GM12878 (cell line): Measurements from ENCODE around the gene METAP1D. TPM values are rescaled to one million over a fixed set of nuclear protein-coding genes. Genes with fewer than 3 reads are reported as not detected.

Experiments
- ATAC-seq: fragments of 200-7000 bp; cut with Tn5 transposase; 3 replicates; pipeline ENCODE4 v1.9.1; 2020; ENCODE audit warnings: mild to moderate bottlenecking, moderate library complexity
- BruUV-seq: library from RNA; stranded (reverse); fragments of 400-500 nt; replicated peaks from 2 replicates; lab custom pipeline; 2021; lab: Mats Ljungman, UMichigan
- CTCF ChIA-PET: fragments of 300-600 bp; sonication (Branson Sonifier 250); formaldehyde crosslinking; extraction: SDS; loops from one replicate; lab custom pipeline; 2021; ENCODE audit warnings: inconsistent platforms; lab: Yijun Ruan, JAX
- POLR2A ChIA-PET: fragments of 350-600 bp; formaldehyde crosslinking; extraction: SDS; loops from one replicate; lab custom pipeline; 2021; ENCODE audit warnings: inconsistent platforms; lab: Charles Lee
- RAD21 ChIA-PET: fragments of 300-600 bp; sonication (Branson Sonifier 250); formaldehyde crosslinking; loops from one replicate; lab custom pipeline; 2023; ENCODE audit warnings: antibody characterized with exemption; ENCODE audit not compliant: unreplicated experiment; lab: Charles Lee
- SMC1A ChIA-PET: fragments of 300-600 bp; sonication (Branson Sonifier 250); formaldehyde crosslinking; loops from one replicate; lab custom pipeline; 2023; ENCODE audit not compliant: unreplicated experiment, uncharacterized antibody; lab: Charles Lee
- DNase-seq: peaks from one replicate; pipeline ENCODE4 v3.0.0-alpha.2; 2011; ENCODE audit warnings: low read depth, low spot score
- FAIRE-seq: peaks from 3 replicates; lab custom pipeline; 2011; peaks lifted over from hg19 to GRCh38; lab: Jason Lieb, UNC
- H2AFZ ChIP-seq: 2 replicates; pipeline ENCODE4 v1.6.0; 2011; ENCODE audit warnings: low read depth, low read length, control low read depth; ENCODE audit not compliant: control insufficient read depth
- H3K27ac ChIP-seq: 2 replicates; pipeline ENCODE4 v1.5.1; 2011; ENCODE audit warnings: control low read depth; ENCODE audit not compliant: control insufficient read depth, insufficient read depth
- H3K27me3 ChIP-seq, 2 experiments: replicated peaks in 1 of 2; 2 replicates each; pipeline versions ENCODE4 v1.6.0 to v1.6.1; 2011; ENCODE audit warnings: low read length in 1 of 2; ENCODE audit not compliant: control insufficient read depth in 2 of 2, insufficient read depth in 2 of 2
- H3K36me3 ChIP-seq, 2 experiments: 2 replicates each; pipeline ENCODE4 v1.5.1; 2011; ENCODE audit warnings: low read length in 1 of 2; ENCODE audit not compliant: control insufficient read depth in 2 of 2, insufficient read depth in 2 of 2
- H3K4me1 ChIP-seq: 2 replicates; pipeline ENCODE4 v1.6.1; 2011; ENCODE audit warnings: mild to moderate bottlenecking, low read length, moderate library complexity, mixed read lengths; ENCODE audit not compliant: control insufficient read depth, insufficient read depth
- H3K4me2 ChIP-seq: 2 replicates; pipeline ENCODE4 v1.6.0; 2011; ENCODE audit warnings: control low read depth; ENCODE audit not compliant: control insufficient read depth, insufficient read depth
- H3K4me3 ChIP-seq: fragments of 200-600 bp; sonication (generic); 2 replicates; pipeline ENCODE4 v1.5.1; 2016
- H3K79me2 ChIP-seq: 2 replicates; pipeline ENCODE4 v1.6.0; 2011; ENCODE audit warnings: low read length; ENCODE audit not compliant: control insufficient read depth, insufficient read depth
- H3K9ac ChIP-seq: 2 replicates; pipeline ENCODE4 v1.8.0; 2011; ENCODE audit warnings: low read length, control low read depth, mixed read lengths; ENCODE audit not compliant: control insufficient read depth, insufficient read depth
- H3K9me3 ChIP-seq: replicated peaks from 3 replicates; pipeline ENCODE4 v1.5.1; 2011; ENCODE audit warnings: mild to moderate bottlenecking, low read length; ENCODE audit not compliant: control insufficient read depth, insufficient read depth
- H4K20me1 ChIP-seq: 2 replicates; pipeline ENCODE4 v1.6.0; 2011; ENCODE audit not compliant: control insufficient read depth, insufficient read depth
- ASH2L ChIP-seq: fragments of 300-600, 200-600 bp; sonication (generic); IDR thresholded peaks from 2 replicates; pipeline ENCODE4 v1.6.1; 2017; ENCODE audit warnings: low read depth, mild to moderate bottlenecking, borderline replicate concordance
- CBX3 ChIP-seq: fragments of 200-600 bp; sonication (generic); IDR thresholded peaks from 2 replicates; pipeline ENCODE4 v1.6.1; 2016; ENCODE audit warnings: low read depth, borderline replicate concordance
- IKZF2 ChIP-seq, 2 experiments: fragments of 450-650 bp; IDR thresholded peaks; 2 replicates each; pipeline ENCODE4 v1.6.1; 2017; ENCODE audit warnings: mild to moderate bottlenecking in 2 of 2, moderate library complexity in 2 of 2
- IRF4 ChIP-seq: IDR thresholded peaks from 2 replicates; pipeline ENCODE4 v1.6.1; 2011; ENCODE audit warnings: low read depth, low read length
- POLR2AphosphoS2 ChIP-seq: IDR thresholded peaks from 2 replicates; pipeline ENCODE4 v1.6.1; 2011; ENCODE audit warnings: low read depth, mild to moderate bottlenecking, low read length, improper control_type of control experiment, moderate library complexity
- RAD21 ChIP-seq: IDR thresholded peaks from 2 replicates; pipeline ENCODE4 v1.6.1; 2011; ENCODE audit warnings: mild to moderate bottlenecking, low read depth, low read length, moderate library complexity; ENCODE audit not compliant: insufficient read depth
- SUPT20H ChIP-seq: IDR thresholded peaks from 2 replicates; pipeline ENCODE4 v1.6.1; 2011; ENCODE audit warnings: low read depth, mild to moderate bottlenecking, low read length, moderate library complexity, borderline replicate concordance; ENCODE audit not compliant: control insufficient read depth
- WGBS: methylation state at CpG from one replicate; pipeline ENCODE4 v1.1.6; 2016; ENCODE audit warnings: low lambda C conversion rate; ENCODE audit not compliant: insufficient replicate concordance, insufficient coverage; ENCODE audit errors: missing lambda C conversion rate; 5-methylcytosine and 5-hydroxymethylcytosine counted together
- in situ Hi-C: fragments of 300-500 bp; cut with MboI; formaldehyde crosslinking; loops from 9 replicates; pipeline ENCODE4 v1.14.3; 2018; ENCODE audit warnings: mixed read lengths
- intact Hi-C: fragments of 100-400 bp; cut with micrococcal nuclease; formaldehyde crosslinking; loops from one replicate; pipeline ENCODE4 v1.14.2; 2022; ENCODE audit not compliant: unreplicated experiment
- polyA plus RNA-seq, 11 experiments: library from polyadenylated mRNA; depleted of rRNA in 4 of 11; unstranded in 6 of 11; stranded (reverse) in 5 of 11; fragments of >200 nt; fragmentation: Nextera tagmentation in 4 of 11; fragmentation: Illumina TruSeq in 1 of 11; extraction: Ambion mirVana in 4 of 11; extraction: Trizol in 1 of 11; gene quantifications; 1 replicate in 1 of 11; 2 replicates in 10 of 11; pipeline versions ENCODE4 v1.2.1 to v1.2.3, GENCODE V29; 2011 to 2016; ENCODE audit warnings: inconsistent platforms in 2 of 11, missing spikeins in 2 of 11, low read depth in 1 of 11
- total RNA-seq, 4 experiments: library from RNA; depleted of rRNA in 3 of 4; stranded (reverse); fragments of >200 nt in 3 of 4; fragmentation: Illumina TruSeq in 1 of 4; extraction: Trizol in 1 of 4; gene quantifications; 2 replicates each; pipeline versions ENCODE4 v1.2.1 to v1.2.3, GENCODE V29; 2013 to 2021
- TF ChIP-seq, protein P1 (sequence below): fragments of 150-350 bp; IDR thresholded peaks from 2 replicates; pipeline ENCODE4 v1.6.1; 2016; ENCODE audit warnings: low read depth, low read length
- TF ChIP-seq, protein P2 (sequence below): fragments of 450-650 bp; conservative IDR thresholded peaks from 2 replicates; pipeline ENCODE4 v1.6.1; 2017; ENCODE audit warnings: mild to moderate bottlenecking, moderate library complexity
- TF ChIP-seq, protein P3 (sequence below): fragments of 450-650 bp; IDR thresholded peaks from 2 replicates; pipeline ENCODE4 v1.6.1; 2014; ENCODE audit warnings: mild to moderate bottlenecking

Gene METAP1D
- total and polyA plus RNA-seq, 10 of the 15 experiments (the other 5 are each of a cell fraction or from before 2014, with no cell fraction given) = 4.5 to 12.1 (median 7.8) TPM

GRCh38 chr2:172039011-172039704 is 39.4 kb downstream of the METAP1D start:
- in situ Hi-C loops (no loop called here), intact Hi-C loops (no loop called here)
- BruUV-seq = no TSS peak
- Histone ChIP-seq H3K36me3 (no peaks in the 10 kb centered on the region), H2AFZ (no peak overlapping the region), H3K4me1 (no peaks in the 10 kb centered on the region), H3K27ac (no peak overlapping the region), H3K4me2 (no peak overlapping the region), H3K27me3 (no peaks in the 10 kb centered on the region), H3K4me3 (no peak overlapping the region), H3K9ac (no peak overlapping the region), H4K20me1 (no peaks in the 10 kb centered on the region), H3K79me2 (no peaks in the 10 kb centered on the region), H3K9me3 (no peaks in the 10 kb centered on the region)
- ATAC-seq = no peak
- ChIA-PET CTCF (interaction anchor here (1.5 kb wide), 1 partner anchor 67 kb away, joined by 4 read pairs; no protein-coding TSS in a partner anchor), SMC1A (interaction anchor here (0.6 to 1.7 kb wide), 2 partner anchors 8 to 39 kb away, joined by 3 to 8 read pairs; no protein-coding TSS in a partner anchor), POLR2A (no interaction called here), RAD21 (no interaction called here)
- TF ChIP-seq IKZF2 (IDR thresholded peaks at IDR 0.05) (no peak), ASH2L (no peak), SUPT20H (no peak), POLR2AphosphoS2 (no peak), IRF4 (no peak), CBX3 (no peak), RAD21 (no peak)
- TF ChIP-seq, protein P1, sequence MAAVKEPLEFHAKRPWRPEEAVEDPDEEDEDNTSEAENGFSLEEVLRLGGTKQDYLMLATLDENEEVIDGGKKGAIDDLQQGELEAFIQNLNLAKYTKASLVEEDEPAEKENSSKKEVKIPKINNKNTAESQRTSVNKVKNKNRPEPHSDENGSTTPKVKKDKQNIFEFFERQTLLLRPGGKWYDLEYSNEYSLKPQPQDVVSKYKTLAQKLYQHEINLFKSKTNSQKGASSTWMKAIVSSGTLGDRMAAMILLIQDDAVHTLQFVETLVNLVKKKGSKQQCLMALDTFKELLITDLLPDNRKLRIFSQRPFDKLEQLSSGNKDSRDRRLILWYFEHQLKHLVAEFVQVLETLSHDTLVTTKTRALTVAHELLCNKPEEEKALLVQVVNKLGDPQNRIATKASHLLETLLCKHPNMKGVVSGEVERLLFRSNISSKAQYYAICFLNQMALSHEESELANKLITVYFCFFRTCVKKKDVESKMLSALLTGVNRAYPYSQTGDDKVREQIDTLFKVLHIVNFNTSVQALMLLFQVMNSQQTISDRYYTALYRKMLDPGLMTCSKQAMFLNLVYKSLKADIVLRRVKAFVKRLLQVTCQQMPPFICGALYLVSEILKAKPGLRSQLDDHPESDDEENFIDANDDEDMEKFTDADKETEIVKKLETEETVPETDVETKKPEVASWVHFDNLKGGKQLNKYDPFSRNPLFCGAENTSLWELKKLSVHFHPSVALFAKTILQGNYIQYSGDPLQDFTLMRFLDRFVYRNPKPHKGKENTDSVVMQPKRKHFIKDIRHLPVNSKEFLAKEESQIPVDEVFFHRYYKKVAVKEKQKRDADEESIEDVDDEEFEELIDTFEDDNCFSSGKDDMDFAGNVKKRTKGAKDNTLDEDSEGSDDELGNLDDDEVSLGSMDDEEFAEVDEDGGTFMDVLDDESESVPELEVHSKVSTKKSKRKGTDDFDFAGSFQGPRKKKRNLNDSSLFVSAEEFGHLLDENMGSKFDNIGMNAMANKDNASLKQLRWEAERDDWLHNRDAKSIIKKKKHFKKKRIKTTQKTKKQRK = no peak
- TF ChIP-seq, protein P2, sequence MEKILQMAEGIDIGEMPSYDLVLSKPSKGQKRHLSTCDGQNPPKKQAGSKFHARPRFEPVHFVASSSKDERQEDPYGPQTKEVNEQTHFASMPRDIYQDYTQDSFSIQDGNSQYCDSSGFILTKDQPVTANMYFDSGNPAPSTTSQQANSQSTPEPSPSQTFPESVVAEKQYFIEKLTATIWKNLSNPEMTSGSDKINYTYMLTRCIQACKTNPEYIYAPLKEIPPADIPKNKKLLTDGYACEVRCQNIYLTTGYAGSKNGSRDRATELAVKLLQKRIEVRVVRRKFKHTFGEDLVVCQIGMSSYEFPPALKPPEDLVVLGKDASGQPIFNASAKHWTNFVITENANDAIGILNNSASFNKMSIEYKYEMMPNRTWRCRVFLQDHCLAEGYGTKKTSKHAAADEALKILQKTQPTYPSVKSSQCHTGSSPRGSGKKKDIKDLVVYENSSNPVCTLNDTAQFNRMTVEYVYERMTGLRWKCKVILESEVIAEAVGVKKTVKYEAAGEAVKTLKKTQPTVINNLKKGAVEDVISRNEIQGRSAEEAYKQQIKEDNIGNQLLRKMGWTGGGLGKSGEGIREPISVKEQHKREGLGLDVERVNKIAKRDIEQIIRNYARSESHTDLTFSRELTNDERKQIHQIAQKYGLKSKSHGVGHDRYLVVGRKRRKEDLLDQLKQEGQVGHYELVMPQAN = no peak
- TF ChIP-seq, protein P3, sequence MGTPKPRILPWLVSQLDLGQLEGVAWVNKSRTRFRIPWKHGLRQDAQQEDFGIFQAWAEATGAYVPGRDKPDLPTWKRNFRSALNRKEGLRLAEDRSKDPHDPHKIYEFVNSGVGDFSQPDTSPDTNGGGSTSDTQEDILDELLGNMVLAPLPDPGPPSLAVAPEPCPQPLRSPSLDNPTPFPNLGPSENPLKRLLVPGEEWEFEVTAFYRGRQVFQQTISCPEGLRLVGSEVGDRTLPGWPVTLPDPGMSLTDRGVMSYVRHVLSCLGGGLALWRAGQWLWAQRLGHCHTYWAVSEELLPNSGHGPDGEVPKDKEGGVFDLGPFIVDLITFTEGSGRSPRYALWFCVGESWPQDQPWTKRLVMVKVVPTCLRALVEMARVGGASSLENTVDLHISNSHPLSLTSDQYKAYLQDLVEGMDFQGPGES = no peak
- DNase-seq = no peak
- FAIRE-seq = no peak
- WGBS = 72% methylated on average over 3 of the region's 3 CpGs
